HepG2 (cell line): Measurements from ENCODE around the gene MCRS1. TPM values are rescaled to one million over a fixed set of nuclear protein-coding genes. Genes with fewer than 3 reads are reported as not detected.

ENCODE experiments used
- ATAC-seq: fragments of 200-7000 bp; cut with Tn5 transposase; 3 replicates; pipeline ENCODE4 v1.9.1; 2020; ENCODE audit warnings: mild to moderate bottlenecking, moderate library complexity
- BruUV-seq: library from RNA; stranded (reverse); fragments of 400-500 nt; replicated peaks from 2 replicates; lab custom pipeline; 2021; lab: Mats Ljungman, UMichigan
- CTCF ChIA-PET: fragments of 300-600 bp; formaldehyde crosslinking; extraction: SDS; loops from one replicate; lab custom pipeline; 2021; ENCODE audit warnings: low total read pairs, inconsistent platforms, low intra/inter-chr PET ratio; lab: Yijun Ruan, JAX
- POLR2A ChIA-PET: fragments of 350-600 bp; sonication (Branson Sonifier 250); formaldehyde crosslinking; loops from one replicate; lab custom pipeline; 2020; ENCODE audit warnings: antibody characterized with exemption, inconsistent platforms; lab: Yijun Ruan, JAX
- DNase-seq: peaks from one replicate; pipeline ENCODE4 v3.0.0-alpha.2; 2015; ENCODE audit warnings: low spot score
- FAIRE-seq: peaks from 3 replicates; lab custom pipeline; 2011; peaks lifted over from hg19 to GRCh38; lab: Jason Lieb, UNC
- H2AFZ ChIP-seq: one replicate; pipeline ENCODE4 v1.6.1; 2011; ENCODE audit warnings: low read length, inconsistent platforms
- H3K27ac ChIP-seq: fragments of 300-600 bp; 3 replicates; pipeline ENCODE4 v1.8.0; 2011; ENCODE audit warnings: mixed run types, mild to moderate bottlenecking, mixed read lengths, low read length, inconsistent platforms; ENCODE audit not compliant: insufficient read depth; ENCODE audit errors: extremely low read length
- H3K27me3 ChIP-seq, 2 experiments: fragments of 200-600 bp in 1 of 2; 2 replicates in 1 of 2; 3 replicates in 1 of 2; pipeline versions ENCODE4 v1.6.0 to v1.8.0; 2011; ENCODE audit warnings: low read length in 2 of 2, mild to moderate bottlenecking in 2 of 2, moderate library complexity in 2 of 2, inconsistent platforms in 1 of 2; ENCODE audit not compliant: insufficient read depth in 2 of 2, control insufficient read depth in 1 of 2
- H3K36me3 ChIP-seq, 2 experiments: fragments of 200-600 bp in 1 of 2; replicated peaks in 1 of 2; 2 replicates in 1 of 2; 3 replicates in 1 of 2; pipeline versions ENCODE4 v1.5.1 to v1.8.0; 2011; ENCODE audit warnings: low read length in 2 of 2, inconsistent platforms in 1 of 2; ENCODE audit not compliant: insufficient read depth in 2 of 2, control insufficient read depth in 1 of 2
- H3K4me1 ChIP-seq: 2 replicates; pipeline ENCODE4 v1.5.1; 2012; ENCODE audit warnings: low read length, inconsistent platforms; ENCODE audit not compliant: insufficient read depth
- H3K4me2 ChIP-seq: 2 replicates; pipeline ENCODE4 v1.6.0; 2011; ENCODE audit warnings: low read depth, low read length, inconsistent platforms
- H3K4me3 ChIP-seq, 3 experiments: fragments of 200-600 bp in 1 of 3; sonication (generic), shearing (Covaris generic) in 1 of 3; replicated peaks in 1 of 3; 2 replicates each; pipeline ENCODE4 v1.5.1; 2011 to 2016; ENCODE audit warnings: low read length in 3 of 3, inconsistent platforms in 2 of 3, low read depth in 2 of 3, mild to moderate bottlenecking in 2 of 3, control low read depth in 1 of 3, mixed read lengths in 1 of 3; ENCODE audit not compliant: insufficient read depth in 1 of 3
- H3K79me2 ChIP-seq: one replicate; pipeline ENCODE4 v1.6.1; 2011; ENCODE audit warnings: low read length, inconsistent platforms; ENCODE audit not compliant: insufficient read depth
- H3K9ac ChIP-seq: 2 replicates; pipeline ENCODE4 v1.6.0; 2011; ENCODE audit warnings: mild to moderate bottlenecking, low read depth, low read length, inconsistent platforms; ENCODE audit not compliant: insufficient read depth
- H3K9me3 ChIP-seq: 2 replicates; pipeline ENCODE4 v1.5.1; 2012; ENCODE audit warnings: mild to moderate bottlenecking, low read length
- H4K20me1 ChIP-seq: 2 replicates; pipeline ENCODE4 v1.6.0; 2011; ENCODE audit warnings: inconsistent platforms, mild to moderate bottlenecking, low read length, moderate library complexity; ENCODE audit not compliant: insufficient read depth
- EZH2 ChIP-seq: conservative IDR thresholded peaks from 2 replicates; pipeline ENCODE4 v1.6.1; 2012; ENCODE audit warnings: mild to moderate bottlenecking, low read depth, low read length, moderate library complexity
- FOXC1 ChIP-seq: sonication (generic); formaldehyde crosslinking; IDR thresholded peaks from 2 replicates; pipeline ENCODE4 v1.8.0; 2022; ENCODE audit warnings: mild to moderate bottlenecking, missing genetic modification reagents, borderline replicate concordance
- HNRNPLL ChIP-seq: fragments of 200-400 bp; formaldehyde crosslinking; IDR thresholded peaks from 2 replicates; pipeline ENCODE4 v1.6.1; 2017; ENCODE audit warnings: mild to moderate bottlenecking, low read depth, low read length; ENCODE audit not compliant: poor library complexity, severe bottlenecking
- KLF11 ChIP-seq: IDR thresholded peaks from 2 replicates; pipeline ENCODE4 v1.6.1; 2016; ENCODE audit warnings: missing compliant biosample characterization
- MAX ChIP-seq: IDR thresholded peaks from 2 replicates; pipeline ENCODE4 v1.6.1; 2012; ENCODE audit warnings: inconsistent platforms
- THAP11 ChIP-seq: IDR thresholded peaks from 2 replicates; pipeline ENCODE4 v1.6.1; 2016; ENCODE audit warnings: missing biosample characterization, missing genetic modification reagents
- ZNF138 ChIP-seq: sonication (generic); formaldehyde crosslinking; IDR thresholded peaks from 2 replicates; pipeline ENCODE4 v1.5.0; 2020; ENCODE audit warnings: mild to moderate bottlenecking, low read depth, missing genetic modification reagents
- ZNF629 ChIP-seq: sonication (generic); formaldehyde crosslinking; conservative IDR thresholded peaks from 2 replicates; pipeline ENCODE4 v1.5.0; 2020; ENCODE audit warnings: missing genetic modification reagents
- ZNF777 ChIP-seq: sonication (generic); formaldehyde crosslinking; IDR thresholded peaks from 2 replicates; pipeline ENCODE4 v1.4.0; 2020; ENCODE audit warnings: missing genetic modification reagents
- WGBS: methylation state at CpG from one replicate; pipeline ENCODE4 v1.1.6; 2017; ENCODE audit warnings: low lambda C conversion rate; 5-methylcytosine and 5-hydroxymethylcytosine counted together
- in situ Hi-C: cut with HindIII; loops from 2 replicates; pipeline ENCODE4 v1.10.0; 2017; ENCODE audit warnings: low pct_unique_long_range_greater_than_20kb; ENCODE audit not compliant: extremely low pct_ligation_motif_present
- intact Hi-C: fragments of 100-400 bp; cut with micrococcal nuclease; formaldehyde crosslinking; loops from one replicate; pipeline ENCODE4 v1.10.0; 2022; ENCODE audit not compliant: unreplicated experiment
- polyA plus RNA-seq, 8 experiments: library from polyadenylated mRNA; depleted of rRNA in 3 of 8; stranded (reverse) in 7 of 8; unstranded in 1 of 8; fragments of >200 nt; fragmentation: Illumina TruSeq in 4 of 8; extraction: Trizol in 4 of 8; gene quantifications; 2 replicates each; pipeline versions ENCODE4 v1.2.1 to v1.2.3, GENCODE V29; 2011 to 2016; ENCODE audit warnings: low read depth in 4 of 8, missing spikeins in 1 of 8, mixed read lengths in 1 of 8; ENCODE audit not compliant: insufficient read depth in 1 of 8
- total RNA-seq, 5 experiments: library from RNA; depleted of rRNA; stranded (reverse); fragments of >200 nt; fragmentation: Illumina TruSeq; extraction: Trizol; gene quantifications; 2 replicates each; pipeline ENCODE4 v1.2.3, GENCODE V29; 2016; ENCODE audit warnings: low read depth in 1 of 5
- TF ChIP-seq, protein P1 (sequence below): sonication (generic); formaldehyde crosslinking; IDR thresholded peaks from 2 replicates; pipeline ENCODE4 v1.5.0; 2020; ENCODE audit warnings: mild to moderate bottlenecking, missing genetic modification reagents, moderate library complexity

MCRS1 gene
- total and polyA plus RNA-seq, 2 of the 13 experiments (the other 11 are each of a cell fraction or from before 2014, with no cell fraction given), result 51.0 to 66.3 TPM

DNA sequence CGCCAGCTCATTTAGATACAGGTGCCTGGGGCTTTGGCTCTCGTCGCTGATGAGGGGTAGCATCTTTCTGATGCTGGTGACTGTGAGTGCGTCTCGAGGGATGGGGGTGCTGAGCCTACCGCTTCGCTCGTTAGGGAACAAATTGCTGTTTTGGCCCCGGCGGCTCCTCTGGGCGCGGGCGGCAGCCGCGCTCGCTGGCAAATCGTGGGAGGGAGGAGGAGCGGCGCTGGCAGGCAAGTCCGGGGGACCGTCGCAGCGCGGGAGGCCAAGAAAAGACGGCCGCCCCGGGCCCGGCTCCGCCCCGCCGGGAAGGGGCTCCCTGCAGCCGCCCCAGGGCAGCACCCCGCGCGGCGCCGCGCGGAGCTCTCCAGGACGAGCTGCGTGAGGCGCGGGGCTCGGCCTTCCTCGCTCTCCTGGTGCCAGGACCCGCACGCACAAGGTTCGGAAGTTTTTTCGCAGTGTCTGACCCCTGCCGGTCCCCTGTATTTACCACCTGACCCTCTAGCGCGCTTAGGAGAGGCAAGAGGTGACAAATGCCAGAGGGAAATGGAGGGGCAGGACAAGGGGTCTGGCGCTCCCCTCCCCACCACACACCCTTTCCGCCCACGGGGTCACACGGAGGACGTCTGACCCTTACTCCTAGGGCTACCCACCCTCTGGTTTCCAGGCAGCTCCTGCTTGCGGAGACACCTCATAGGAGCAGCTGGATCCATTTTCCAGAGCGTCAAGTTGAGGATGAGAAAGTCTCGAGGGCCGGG is 30.0 kb downstream of the MCRS1 start:
- H3K4me2 ChIP-seq, result peak overlapping the region; percentile 99
- H2AFZ ChIP-seq, result no peak overlapping the region
- peak; percentile 65 for ATAC-seq
- intact Hi-C loops (no loop called here), in situ Hi-C loops (no loop called here)
- H3K36me3 ChIP-seq, result no peaks in the 10 kb centered on the region
- no peaks in the 10 kb centered on the region for H4K20me1 ChIP-seq
- no TSS peak for BruUV-seq
- H3K27me3 ChIP-seq, result peaks cover 11 to 49% of the 10 kb centered on the region in 2 experiments
- ChIA-PET POLR2A (interaction anchor here (1.1 to 1.4 kb wide), 2 partner anchors 12 to 30 kb away, joined by 3 to 4 read pairs; partner anchors contain the start of gene MCRS1), CTCF (interaction anchor here (1.9 kb wide), 1 partner anchor 16 kb away, joined by 5 read pairs; no protein-coding TSS in a partner anchor)
- peak overlapping the region; percentile 33 to 77 (median 64); a peak in 5 of 6 replicates for H3K4me3 ChIP-seq
- 1% methylated on average over 18 of the region's 61 CpGs for WGBS
- DNase-seq, result no peak
- FAIRE-seq, result no peak
- TF ChIP-seq HNRNPLL, result peak; percentile 36
- TF ChIP-seq KLF11 (CRISPR knock-in tag), result no peak
- peak; percentile 77 for TF ChIP-seq ZNF629 (CRISPR knock-in tag)
- TF ChIP-seq EZH2, result peak; percentile 88
- no peak for TF ChIP-seq THAP11 (CRISPR knock-in tag)
- TF ChIP-seq, protein P1, sequence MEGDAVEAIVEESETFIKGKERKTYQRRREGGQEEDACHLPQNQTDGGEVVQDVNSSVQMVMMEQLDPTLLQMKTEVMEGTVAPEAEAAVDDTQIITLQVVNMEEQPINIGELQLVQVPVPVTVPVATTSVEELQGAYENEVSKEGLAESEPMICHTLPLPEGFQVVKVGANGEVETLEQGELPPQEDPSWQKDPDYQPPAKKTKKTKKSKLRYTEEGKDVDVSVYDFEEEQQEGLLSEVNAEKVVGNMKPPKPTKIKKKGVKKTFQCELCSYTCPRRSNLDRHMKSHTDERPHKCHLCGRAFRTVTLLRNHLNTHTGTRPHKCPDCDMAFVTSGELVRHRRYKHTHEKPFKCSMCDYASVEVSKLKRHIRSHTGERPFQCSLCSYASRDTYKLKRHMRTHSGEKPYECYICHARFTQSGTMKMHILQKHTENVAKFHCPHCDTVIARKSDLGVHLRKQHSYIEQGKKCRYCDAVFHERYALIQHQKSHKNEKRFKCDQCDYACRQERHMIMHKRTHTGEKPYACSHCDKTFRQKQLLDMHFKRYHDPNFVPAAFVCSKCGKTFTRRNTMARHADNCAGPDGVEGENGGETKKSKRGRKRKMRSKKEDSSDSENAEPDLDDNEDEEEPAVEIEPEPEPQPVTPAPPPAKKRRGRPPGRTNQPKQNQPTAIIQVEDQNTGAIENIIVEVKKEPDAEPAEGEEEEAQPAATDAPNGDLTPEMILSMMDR, result peak; percentile 23
- no peak for TF ChIP-seq ZNF138 (CRISPR knock-in tag)
- no peak for TF ChIP-seq FOXC1 (CRISPR knock-in tag)
- TF ChIP-seq MAX, result 0 out of 2 replicates have a peak, but pooled peaks have one; percentile 20
- peak; percentile 54; the same call in 1 of the 2 replicates for TF ChIP-seq ZNF777 (CRISPR knock-in tag)
- TF ChIP-seq, all 625 proteins: peak for 6
- no peaks in the 10 kb centered on the region for H3K9me3 ChIP-seq
- no peak overlapping the region for H3K27ac ChIP-seq
- no peak overlapping the region for H3K9ac ChIP-seq
- H3K79me2 ChIP-seq, result no peaks in the 10 kb centered on the region
- H3K4me1 ChIP-seq, result peaks cover 66% of the 10 kb centered on the region
